Activated T-cell treated with anti-CD3 and anti-CD28 coated beads, Interleukin-2, amount 50 U/mL, for 4 hours (primary cell): ENCODE measurements around the gene LRP4. TPM values are rescaled to one million over a fixed set of nuclear protein-coding genes. Genes with fewer than 3 reads are reported as not detected.

Experiments used
- ATAC-seq, 2 donors: fragments of 200-7000 bp; cut with Tn5 transposase; one replicate each; pipeline ENCODE4 v1.10.0; 2021
- DNase-seq: peaks from one replicate; pipeline ENCODE4 v3.0.0-alpha.2; 2020
- H3K27me3 Mint-ChIP-seq: one replicate; pipeline ENCODE4 v1.8.0; 2021; ENCODE audit warnings: low read depth, mixed read lengths
- H3K36me3 Mint-ChIP-seq: one replicate; pipeline ENCODE4 v1.8.0; 2022; ENCODE audit warnings: mixed read lengths; ENCODE audit not compliant: insufficient read depth
- H3K4me1 Mint-ChIP-seq: one replicate; pipeline ENCODE4 v1.8.0; 2021; ENCODE audit warnings: low read depth, mixed read lengths
- H3K4me3 Mint-ChIP-seq: one replicate; pipeline ENCODE4 v1.8.0; 2021; ENCODE audit warnings: mild to moderate bottlenecking, moderate library complexity, mixed read lengths
- H3K9me3 Mint-ChIP-seq: one replicate; pipeline ENCODE4 v1.8.0; 2021; ENCODE audit warnings: mixed read lengths
- total RNA-seq, 3 donors: library from RNA; stranded (reverse); gene quantifications; one replicate each; pipeline ENCODE4 v1.2.1, GENCODE V29; 2021

The LRP4 gene
- total RNA-seq, 3 donors from 2014 or later = 0.11 to 0.13 (median 0.13) TPM

DNA sequence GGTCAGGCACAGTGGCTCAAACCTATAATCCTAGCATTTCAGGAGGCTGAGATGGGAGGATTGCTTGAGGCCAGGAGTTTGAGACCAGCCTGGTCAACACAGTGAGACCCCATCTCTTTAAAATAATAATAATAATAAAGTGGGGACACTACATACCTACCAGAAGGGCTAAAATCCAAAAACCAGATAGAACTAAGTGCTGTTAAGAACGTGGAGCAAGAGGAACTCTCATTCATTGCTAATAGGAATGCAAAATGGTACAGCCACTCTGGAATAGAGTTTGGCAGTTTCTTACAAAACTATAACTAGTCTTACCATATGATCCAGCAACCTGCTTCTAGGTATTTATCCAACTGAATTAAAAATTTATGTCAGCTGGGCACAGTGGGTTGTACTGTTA, 81.9 kb downstream of the LRP4 start:
- Mint-ChIP-seq H3K9me3 (no peaks in the 10 kb centered on the region), H3K4me1 (peaks cover 19% of the 10 kb centered on the region), H3K36me3 (peaks cover 2% of the 10 kb centered on the region), H3K27me3 (no peaks in the 10 kb centered on the region), H3K4me3 (no peak overlapping the region)
- DNase-seq (no peak), ATAC-seq (no peak)

DNA sequence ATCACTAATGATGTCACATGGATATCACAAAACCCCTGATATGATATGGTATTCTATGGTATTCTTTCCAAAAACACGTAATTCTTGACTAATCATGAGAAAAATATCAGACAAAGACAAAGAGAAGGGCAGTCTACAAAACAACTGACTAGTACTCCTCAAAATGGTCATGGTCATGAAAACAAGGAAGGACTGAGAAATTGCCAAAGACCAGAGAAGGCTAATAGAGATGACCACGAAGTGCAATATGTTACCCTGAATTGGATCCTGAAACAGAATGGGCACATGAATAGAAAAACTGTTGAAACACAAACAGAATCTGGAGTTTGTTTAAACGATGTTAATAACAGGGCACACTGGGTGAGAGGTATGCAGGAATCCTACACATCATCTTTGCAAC, 82.5 kb downstream of the LRP4 start:
- DNase-seq (no peak), ATAC-seq (no peak)
- Mint-ChIP-seq H3K27me3 (no peaks in the 10 kb centered on the region), H3K36me3 (peaks cover 4% of the 10 kb centered on the region), H3K4me1 (peaks cover 22% of the 10 kb centered on the region), H3K4me3 (no peak overlapping the region), H3K9me3 (no peaks in the 10 kb centered on the region)

- H3K36me3 Mint-ChIP-seq = peaks cover 6% of the 10 kb centered on the region
- ATAC-seq = no peak
- no peaks in the 10 kb centered on the region for H3K9me3 Mint-ChIP-seq
- H3K27me3 Mint-ChIP-seq = no peaks in the 10 kb centered on the region
- H3K4me3 Mint-ChIP-seq = no peak overlapping the region
- peaks cover 18% of the 10 kb centered on the region for H3K4me1 Mint-ChIP-seq
- DNase-seq = no peak
Observed at GRCh38 chr11:46834821-46835220, 83.5 kb downstream of the LRP4 start.

- ATAC-seq = no peak
- DNase-seq = no peak
- peaks cover 14% of the 10 kb centered on the region for H3K4me1 Mint-ChIP-seq
- H3K27me3 Mint-ChIP-seq = no peaks in the 10 kb centered on the region
- no peaks in the 10 kb centered on the region for H3K9me3 Mint-ChIP-seq
- no peak overlapping the region for H3K4me3 Mint-ChIP-seq
- peaks cover 3% of the 10 kb centered on the region for H3K36me3 Mint-ChIP-seq
Observed at GRCh38 chr11:46832511-46833214, 85.7 kb downstream of the LRP4 start.

- no peak for ATAC-seq
- Mint-ChIP-seq H3K27me3 (no peaks in the 10 kb centered on the region), H3K4me3 (no peak overlapping the region), H3K9me3 (no peaks in the 10 kb centered on the region), H3K4me1 (peaks cover 27% of the 10 kb centered on the region), H3K36me3 (peaks cover 3% of the 10 kb centered on the region)
- DNase-seq = no peak
Observed at GRCh38 chr11:46827995-46828394, 90.4 kb downstream of the LRP4 start.

DNA sequence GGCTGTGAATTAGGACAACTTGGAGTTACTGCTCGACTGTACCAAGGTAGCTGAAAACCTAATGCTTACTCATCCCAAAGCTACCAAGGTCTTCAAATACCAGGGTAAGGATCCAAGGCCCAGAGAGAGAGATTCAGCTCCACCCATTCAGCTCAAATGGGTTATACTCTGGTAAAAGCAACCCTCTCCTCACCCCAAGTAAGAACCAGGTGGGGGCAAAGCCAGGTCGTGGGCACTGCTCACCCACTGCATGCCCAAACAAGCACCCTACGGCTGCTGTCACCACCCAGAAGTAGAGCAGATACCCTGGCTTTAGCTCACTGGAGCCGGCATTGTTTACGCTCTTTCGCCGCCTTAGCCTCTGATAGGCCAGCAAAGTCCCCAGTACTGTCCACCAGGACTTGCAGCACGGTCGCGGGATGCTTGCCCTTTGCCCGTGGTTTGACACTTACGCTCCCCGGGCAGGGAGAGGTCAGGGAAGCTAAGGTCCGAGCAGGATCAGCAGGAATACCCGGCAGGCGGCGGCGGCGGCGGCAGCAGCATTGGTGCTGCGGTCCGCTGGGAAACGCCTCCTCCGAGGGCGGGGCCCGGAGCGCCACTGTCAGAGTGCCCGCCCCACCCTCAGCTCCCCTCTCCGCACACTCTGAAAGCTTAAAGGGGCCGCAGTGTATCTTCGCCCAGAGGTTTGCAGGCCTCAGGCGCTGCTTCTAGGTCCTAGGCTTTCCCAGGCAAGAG, 91.9 kb downstream of the LRP4 start:
- no peaks in the 10 kb centered on the region for H3K27me3 Mint-ChIP-seq
- peaks cover 3% of the 10 kb centered on the region for H3K36me3 Mint-ChIP-seq
- peaks cover 27% of the 10 kb centered on the region for H3K4me1 Mint-ChIP-seq
- DNase-seq (peak; percentile 57), ATAC-seq (peak; percentile 100)
- H3K4me3 Mint-ChIP-seq = peak overlapping the region; percentile 78
- no peaks in the 10 kb centered on the region for H3K9me3 Mint-ChIP-seq

GRCh38 chr11:46808799-46809431, 109.4 kb downstream of the LRP4 start:
- ATAC-seq = peak in 1 of 2 donors; percentile 46
- no peaks in the 10 kb centered on the region for H3K4me1 Mint-ChIP-seq

More at GRCh38 chr11:46808799-46809431, 109.4 kb downstream of the LRP4 start:
- H3K4me3 Mint-ChIP-seq = no peak overlapping the region
- H3K27me3 Mint-ChIP-seq = no peaks in the 10 kb centered on the region
- H3K9me3 Mint-ChIP-seq = no peaks in the 10 kb centered on the region
- peaks cover 29% of the 10 kb centered on the region for H3K36me3 Mint-ChIP-seq
- DNase-seq = no peak

Other genes with a start within 250 kb of the LRP4 start
- 10 to 100 TPM; 52.9 to 63.8 (median 53.4) TPM for gene ARHGAP1, start 217.9 kb downstream of the LRP4 start, total RNA-seq
- gene ZNF408, start 217.5 kb downstream of the LRP4 start, total RNA-seq = 10 to 100 TPM; 14.2 to 16.9 (median 14.8) TPM
- gene F2, start 199.3 kb downstream of the LRP4 start, total RNA-seq = under 1 TPM; 0.40 to 0.81 (median 0.41) TPM
- 10 to 100 TPM; 62.9 to 71.8 (median 65.5) TPM for gene CKAP5, start 72.3 kb downstream of the LRP4 start, total RNA-seq
- 10 to 100 TPM; 12.9 to 15.0 (median 14.3) TPM for gene CSTPP1, start 18.2 kb upstream of the LRP4 start, total RNA-seq